Progenitor cell of endocrine pancreas (in vitro differentiated cells): ENCODE results near the gene SLC25A21. TPM values are rescaled to one million over a fixed set of nuclear protein-coding genes. Genes with fewer than 3 reads are reported as not detected.

Experiments used
- DNase-seq: peaks from one replicate; pipeline ENCODE4 v3.0.0; 2021; ENCODE audit warnings: low spot score; ENCODE audit not compliant: unreplicated experiment
- H3K27ac Mint-ChIP-seq: 2 replicates; pipeline ENCODE4 v1.8.0; 2021; ENCODE audit warnings: mild to moderate bottlenecking, moderate library complexity, mixed read lengths
- H3K27me3 Mint-ChIP-seq: 2 replicates; pipeline ENCODE4 v1.8.0; 2021; ENCODE audit warnings: mixed read lengths
- H3K36me3 Mint-ChIP-seq: 2 replicates; pipeline ENCODE4 v1.8.0; 2022; ENCODE audit warnings: mixed read lengths; ENCODE audit not compliant: insufficient read depth
- H3K4me1 Mint-ChIP-seq: 2 replicates; pipeline ENCODE4 v1.8.0; 2021; ENCODE audit warnings: low read depth, mixed read lengths
- H3K4me3 Mint-ChIP-seq: 2 replicates; pipeline ENCODE4 v1.8.0; 2021; ENCODE audit warnings: low read depth, mild to moderate bottlenecking, moderate library complexity, mixed read lengths
- H3K9me3 Mint-ChIP-seq: 2 replicates; pipeline ENCODE4 v1.8.0; 2021; ENCODE audit warnings: low read depth, mixed read lengths
- CTCF ChIP-seq: fragments of 200-600 bp; sonication (generic); IDR thresholded peaks from one replicate; pipeline ENCODE4 v1.5.0; 2021; ENCODE audit warnings: antibody characterized with exemption, mild to moderate bottlenecking; ENCODE audit not compliant: unreplicated experiment
- total RNA-seq: library from RNA; stranded (reverse); gene quantifications from 2 replicates; pipeline ENCODE4 v1.2.1, GENCODE V29; 2021

Gene SLC25A21
- total RNA-seq, 1 donor from 2014 or later: 2.5 TPM

GRCh38 chr14:37023875-37024565 is 148.4 kb downstream of the SLC25A21 start:
- Mint-ChIP-seq H3K27ac (no peak overlapping the region), H3K36me3 (no peaks in the 10 kb centered on the region), H3K4me1 (no peaks in the 10 kb centered on the region), H3K27me3 (no peaks in the 10 kb centered on the region), H3K4me3 (no peak overlapping the region), H3K9me3 (no peaks in the 10 kb centered on the region)
- no peak for DNase-seq
- no peak for TF ChIP-seq CTCF

GRCh38 chr14:37021390-37021789 is 151.0 kb downstream of the SLC25A21 start:
- Mint-ChIP-seq H3K4me1 (no peaks in the 10 kb centered on the region), H3K27ac (no peak overlapping the region), H3K36me3 (no peaks in the 10 kb centered on the region), H3K4me3 (no peak overlapping the region), H3K9me3 (no peaks in the 10 kb centered on the region), H3K27me3 (no peaks in the 10 kb centered on the region)
- no peak for DNase-seq
- no peak for TF ChIP-seq CTCF

- Mint-ChIP-seq H3K36me3 (no peaks in the 10 kb centered on the region), H3K27ac (no peak overlapping the region), H3K4me1 (no peaks in the 10 kb centered on the region), H3K9me3 (no peaks in the 10 kb centered on the region), H3K4me3 (no peak overlapping the region), H3K27me3 (no peaks in the 10 kb centered on the region)
- no peak for TF ChIP-seq CTCF
- DNase-seq: no peak
Measured at GRCh38 chr14:37019488-37019887, 152.9 kb downstream of the SLC25A21 start.

- Mint-ChIP-seq H3K27ac (no peak overlapping the region), H3K4me1 (no peaks in the 10 kb centered on the region), H3K9me3 (no peaks in the 10 kb centered on the region), H3K36me3 (no peaks in the 10 kb centered on the region), H3K4me3 (no peak overlapping the region), H3K27me3 (no peaks in the 10 kb centered on the region)
- DNase-seq: no peak
- no peak for TF ChIP-seq CTCF
Measured at GRCh38 chr14:37018571-37019240, 153.7 kb downstream of the SLC25A21 start.

- no peak for TF ChIP-seq CTCF
- Mint-ChIP-seq H3K4me3 (no peak overlapping the region), H3K27me3 (peaks cover 4% of the 10 kb centered on the region), H3K27ac (no peak overlapping the region), H3K9me3 (no peaks in the 10 kb centered on the region), H3K4me1 (no peaks in the 10 kb centered on the region), H3K36me3 (no peaks in the 10 kb centered on the region)
- DNase-seq: no peak
Measured at GRCh38 chr14:37013078-37013477, 159.3 kb downstream of the SLC25A21 start.
